GM15510 (cell line): ENCODE results near the gene CPD.

Source experiments
- POLR2A ChIP-seq: IDR thresholded peaks from 3 replicates; pipeline ENCODE4 v1.6.1; 2011; ENCODE audit warnings: borderline replicate concordance; ENCODE audit not compliant: insufficient read length; ENCODE audit errors: extremely low read depth

The CPD gene

GRCh38 chr17:30378825-30379302 lies at the start of gene CPD:
Gene CPD, plus strand, starts transcription at chr17:30378927. Its CDS starts 54 bp downstream, at chr17:30378981.
- peak; percentile 84 for TF ChIP-seq POLR2A

GRCh38 chr17:30332057-30332542 lies 46.6 kb upstream of the CPD start:
- TF ChIP-seq POLR2A, result no peak

GRCh38 chr17:30333503-30334360 lies 45.0 kb upstream of the CPD start, which contains the start of gene TMIGD1:
Gene TMIGD1, minus strand, starts transcription at chr17:30334057. Its CDS starts 1,924 bp downstream, at chr17:30332133.
- no peak for TF ChIP-seq POLR2A

- no peak for TF ChIP-seq POLR2A
Observed at GRCh38 chr17:30334421-30334820, 44.3 kb upstream of the CPD start.

GRCh38 chr17:30336369-30337171 lies 42.2 kb upstream of the CPD start:
- TF ChIP-seq POLR2A, result no peak

GRCh38 chr17:30337393-30337999 lies 41.2 kb upstream of the CPD start:
- no peak for TF ChIP-seq POLR2A

GRCh38 chr17:30339086-30339485 lies 39.6 kb upstream of the CPD start:
- no peak for TF ChIP-seq POLR2A

- no peak for TF ChIP-seq POLR2A
Observed at GRCh38 chr17:30340801-30341356, 37.8 kb upstream of the CPD start.

- TF ChIP-seq POLR2A, result no peak
Observed at GRCh38 chr17:30341703-30342249, 37.0 kb upstream of the CPD start.

- no peak for TF ChIP-seq POLR2A
Observed at GRCh38 chr17:30343796-30344195, 34.9 kb upstream of the CPD start.

- no peak for TF ChIP-seq POLR2A
Observed at GRCh38 chr17:30344283-30345088, 34.2 kb upstream of the CPD start.

GRCh38 chr17:30345089-30345433 lies 33.7 kb upstream of the CPD start:
- no peak for TF ChIP-seq POLR2A

GRCh38 chr17:30345527-30346075 lies 33.1 kb upstream of the CPD start:
- no peak for TF ChIP-seq POLR2A

- TF ChIP-seq POLR2A, result no peak
Observed at GRCh38 chr17:30346221-30346795, 32.4 kb upstream of the CPD start.

GRCh38 chr17:30347488-30347887 lies 31.2 kb upstream of the CPD start:
- no peak for TF ChIP-seq POLR2A
